HepG2 (cell line): ENCODE data around the gene SMURF2. TPM values are rescaled to one million over a fixed set of nuclear protein-coding genes. Genes with fewer than 3 reads are reported as not detected.
A peak's percentile ranks its signal among the peaks of the same experiment; 100 is the strongest.

Source experiments
- ADNP ChIP-seq: sonication (generic); formaldehyde crosslinking; IDR thresholded peaks from 2 replicates; pipeline ENCODE4 v1.4.0; 2020; ENCODE audit warnings: missing genetic modification reagents
- CAMTA2 ChIP-seq: sonication (generic); formaldehyde crosslinking; IDR thresholded peaks from 2 replicates; pipeline ENCODE4 v1.4.0; 2020; ENCODE audit warnings: mild to moderate bottlenecking, missing genetic modification reagents, borderline replicate concordance
- FOSL2 ChIP-seq: sonication (generic); formaldehyde crosslinking; IDR thresholded peaks from 2 replicates; pipeline ENCODE4 v1.4.0; 2020; ENCODE audit warnings: missing genetic modification reagents
- FOXJ3 ChIP-seq: sonication (generic); formaldehyde crosslinking; IDR thresholded peaks from 2 replicates; pipeline ENCODE4 v1.4.0; 2020; ENCODE audit warnings: missing genetic modification reagents, mild to moderate bottlenecking, borderline replicate concordance
- HES4 ChIP-seq: sonication (generic); formaldehyde crosslinking; IDR thresholded peaks from 2 replicates; pipeline ENCODE4 v1.9.0; 2021; ENCODE audit warnings: mild to moderate bottlenecking, missing genetic modification reagents, borderline replicate concordance
- MAFF ChIP-seq: IDR thresholded peaks from 2 replicates; pipeline ENCODE4 v1.6.1; 2011; ENCODE audit warnings: low read depth, low read length, improper control_type of control experiment
- RELA ChIP-seq: sonication (generic); formaldehyde crosslinking; IDR thresholded peaks from 2 replicates; pipeline ENCODE4 v1.4.0; 2020; ENCODE audit warnings: missing genetic modification reagents
- SETDB1 ChIP-seq: sonication (generic); formaldehyde crosslinking; IDR thresholded peaks from 2 replicates; pipeline ENCODE4 v1.5.1; 2020; ENCODE audit warnings: missing genetic modification reagents, mild to moderate bottlenecking, borderline replicate concordance
- SMC3 ChIP-seq: IDR thresholded peaks from 2 replicates; pipeline ENCODE4 v1.6.1; 2011; ENCODE audit warnings: low read length, improper control_type of control experiment
- ZNF484 ChIP-seq: sonication (generic); formaldehyde crosslinking; IDR thresholded peaks from 2 replicates; pipeline ENCODE4 v1.5.1; 2020; ENCODE audit warnings: mild to moderate bottlenecking, low read depth, missing genetic modification reagents, borderline replicate concordance
- ZNF619 ChIP-seq: sonication (generic); formaldehyde crosslinking; IDR thresholded peaks from 2 replicates; pipeline ENCODE4 v1.4.0; 2020; ENCODE audit warnings: mild to moderate bottlenecking, missing genetic modification reagents
- ZNF737 ChIP-seq: sonication (generic); formaldehyde crosslinking; IDR thresholded peaks from 2 replicates; pipeline ENCODE4 v1.5.0; 2020; ENCODE audit warnings: missing genetic modification reagents, mild to moderate bottlenecking, borderline replicate concordance
- ZNF780A ChIP-seq: sonication (generic); formaldehyde crosslinking; IDR thresholded peaks from 2 replicates; pipeline ENCODE4 v1.8.0; 2022; ENCODE audit warnings: mild to moderate bottlenecking, missing genetic modification reagents, moderate library complexity
- polyA plus RNA-seq, 8 experiments: library from polyadenylated mRNA; depleted of rRNA in 3 of 8; stranded (reverse) in 7 of 8; unstranded in 1 of 8; fragments of >200 nt; fragmentation: Illumina TruSeq in 4 of 8; extraction: Trizol in 4 of 8; gene quantifications; 2 replicates each; pipeline versions ENCODE4 v1.2.1 to v1.2.3, GENCODE V29; 2011 to 2016; ENCODE audit warnings: low read depth in 4 of 8, missing spikeins in 1 of 8, mixed read lengths in 1 of 8; ENCODE audit not compliant: insufficient read depth in 1 of 8
- total RNA-seq, 5 experiments: library from RNA; depleted of rRNA; stranded (reverse); fragments of >200 nt; fragmentation: Illumina TruSeq; extraction: Trizol; gene quantifications; 2 replicates each; pipeline ENCODE4 v1.2.3, GENCODE V29; 2016; ENCODE audit warnings: low read depth in 1 of 5
- TF ChIP-seq, protein P1 (sequence below): sonication (generic); formaldehyde crosslinking; IDR thresholded peaks from 2 replicates; pipeline ENCODE4 v1.5.1; 2020; ENCODE audit warnings: missing genetic modification reagents, mild to moderate bottlenecking, borderline replicate concordance
- TF ChIP-seq, protein P2 (sequence below): sonication (generic); formaldehyde crosslinking; IDR thresholded peaks from 2 replicates; pipeline ENCODE4 v1.5.1; 2020; ENCODE audit warnings: mild to moderate bottlenecking, missing genetic modification reagents, borderline replicate concordance
- TF ChIP-seq, protein P3 (sequence below), 2 experiments: sonication (generic) in 1 of 2; formaldehyde crosslinking in 1 of 2; IDR thresholded peaks; 2 replicates each; pipeline versions ENCODE4 v1.5.1 to v1.6.1; 2011 to 2020; ENCODE audit warnings: borderline replicate concordance in 1 of 2, low read depth in 1 of 2, low read length in 1 of 2, mild to moderate bottlenecking in 1 of 2, missing genetic modification reagents in 1 of 2, moderate library complexity in 1 of 2
- TF ChIP-seq, protein P4 (sequence below): sonication (generic); formaldehyde crosslinking; IDR thresholded peaks from 2 replicates; pipeline ENCODE4 v1.4.0; 2020; ENCODE audit warnings: mild to moderate bottlenecking, low read depth, missing genetic modification reagents

Gene SMURF2
- total and polyA plus RNA-seq, 2 of the 13 experiments (the other 11 are each of a cell fraction or from before 2014, with no cell fraction given), result 14.9 to 24.3 TPM

DNA sequence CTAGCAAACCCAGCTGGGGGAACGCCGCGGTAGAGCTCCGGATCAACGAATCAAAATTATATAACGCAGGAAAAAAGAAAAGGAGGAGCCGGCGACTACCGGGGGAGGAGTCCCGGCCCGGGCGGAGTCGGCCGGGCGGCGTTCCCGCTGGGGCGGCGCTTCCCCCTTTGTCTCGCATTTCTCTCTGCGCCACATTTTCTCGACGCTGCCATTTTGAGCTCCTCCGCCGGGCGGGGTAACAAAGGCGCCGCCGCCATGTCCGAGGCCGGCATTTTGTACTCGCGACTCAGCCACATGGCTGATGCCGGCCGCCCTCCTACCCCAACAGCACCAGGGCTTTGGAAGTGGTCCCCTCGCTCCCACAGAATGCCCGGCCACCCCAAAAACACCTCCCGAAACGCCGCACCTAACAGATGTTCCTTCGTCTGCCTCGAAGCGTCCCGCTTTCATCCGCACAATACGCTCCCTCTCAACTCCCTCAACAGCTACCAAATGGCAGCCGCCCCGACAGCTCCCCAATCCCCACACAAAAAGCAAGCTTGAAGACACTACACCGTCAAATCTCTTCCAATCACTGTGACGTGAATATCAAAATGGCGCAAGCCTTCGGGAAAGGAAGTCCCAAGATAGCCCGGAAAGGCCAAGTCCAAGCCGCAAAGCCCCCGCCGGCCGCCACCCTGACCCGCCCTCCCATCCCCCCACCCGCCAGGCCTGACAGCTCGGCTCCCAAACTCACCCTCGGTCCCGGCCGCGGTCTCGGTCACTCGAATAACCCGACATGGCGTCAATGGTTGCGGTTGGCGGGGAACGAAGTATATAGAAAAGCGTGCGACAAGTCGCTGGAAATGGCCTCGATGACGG, 156.5 kb downstream of the SMURF2 start (continued):
- TF ChIP-seq RELA (CRISPR knock-in tag), result no peak
- TF ChIP-seq SETDB1 (CRISPR knock-in tag), result no peak; the same call in 1 of the 2 replicates
- no peak; the same call in none of the 2 replicates for TF ChIP-seq CAMTA2 (CRISPR knock-in tag)
- TF ChIP-seq ADNP (CRISPR knock-in tag), result no peak
- TF ChIP-seq SMC3, result no peak
- TF ChIP-seq ZNF780A (CRISPR knock-in tag), result no peak
- no peak for TF ChIP-seq ZNF619 (CRISPR knock-in tag)
- TF ChIP-seq ZNF737 (CRISPR knock-in tag), result no peak
- TF ChIP-seq, protein P1, sequence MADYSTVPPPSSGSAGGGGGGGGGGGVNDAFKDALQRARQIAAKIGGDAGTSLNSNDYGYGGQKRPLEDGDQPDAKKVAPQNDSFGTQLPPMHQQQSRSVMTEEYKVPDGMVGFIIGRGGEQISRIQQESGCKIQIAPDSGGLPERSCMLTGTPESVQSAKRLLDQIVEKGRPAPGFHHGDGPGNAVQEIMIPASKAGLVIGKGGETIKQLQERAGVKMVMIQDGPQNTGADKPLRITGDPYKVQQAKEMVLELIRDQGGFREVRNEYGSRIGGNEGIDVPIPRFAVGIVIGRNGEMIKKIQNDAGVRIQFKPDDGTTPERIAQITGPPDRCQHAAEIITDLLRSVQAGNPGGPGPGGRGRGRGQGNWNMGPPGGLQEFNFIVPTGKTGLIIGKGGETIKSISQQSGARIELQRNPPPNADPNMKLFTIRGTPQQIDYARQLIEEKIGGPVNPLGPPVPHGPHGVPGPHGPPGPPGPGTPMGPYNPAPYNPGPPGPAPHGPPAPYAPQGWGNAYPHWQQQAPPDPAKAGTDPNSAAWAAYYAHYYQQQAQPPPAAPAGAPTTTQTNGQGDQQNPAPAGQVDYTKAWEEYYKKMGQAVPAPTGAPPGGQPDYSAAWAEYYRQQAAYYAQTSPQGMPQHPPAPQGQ, result 0 out of 2 replicates have a peak, but pooled peaks have one; percentile 72
- TF ChIP-seq, protein P2, sequence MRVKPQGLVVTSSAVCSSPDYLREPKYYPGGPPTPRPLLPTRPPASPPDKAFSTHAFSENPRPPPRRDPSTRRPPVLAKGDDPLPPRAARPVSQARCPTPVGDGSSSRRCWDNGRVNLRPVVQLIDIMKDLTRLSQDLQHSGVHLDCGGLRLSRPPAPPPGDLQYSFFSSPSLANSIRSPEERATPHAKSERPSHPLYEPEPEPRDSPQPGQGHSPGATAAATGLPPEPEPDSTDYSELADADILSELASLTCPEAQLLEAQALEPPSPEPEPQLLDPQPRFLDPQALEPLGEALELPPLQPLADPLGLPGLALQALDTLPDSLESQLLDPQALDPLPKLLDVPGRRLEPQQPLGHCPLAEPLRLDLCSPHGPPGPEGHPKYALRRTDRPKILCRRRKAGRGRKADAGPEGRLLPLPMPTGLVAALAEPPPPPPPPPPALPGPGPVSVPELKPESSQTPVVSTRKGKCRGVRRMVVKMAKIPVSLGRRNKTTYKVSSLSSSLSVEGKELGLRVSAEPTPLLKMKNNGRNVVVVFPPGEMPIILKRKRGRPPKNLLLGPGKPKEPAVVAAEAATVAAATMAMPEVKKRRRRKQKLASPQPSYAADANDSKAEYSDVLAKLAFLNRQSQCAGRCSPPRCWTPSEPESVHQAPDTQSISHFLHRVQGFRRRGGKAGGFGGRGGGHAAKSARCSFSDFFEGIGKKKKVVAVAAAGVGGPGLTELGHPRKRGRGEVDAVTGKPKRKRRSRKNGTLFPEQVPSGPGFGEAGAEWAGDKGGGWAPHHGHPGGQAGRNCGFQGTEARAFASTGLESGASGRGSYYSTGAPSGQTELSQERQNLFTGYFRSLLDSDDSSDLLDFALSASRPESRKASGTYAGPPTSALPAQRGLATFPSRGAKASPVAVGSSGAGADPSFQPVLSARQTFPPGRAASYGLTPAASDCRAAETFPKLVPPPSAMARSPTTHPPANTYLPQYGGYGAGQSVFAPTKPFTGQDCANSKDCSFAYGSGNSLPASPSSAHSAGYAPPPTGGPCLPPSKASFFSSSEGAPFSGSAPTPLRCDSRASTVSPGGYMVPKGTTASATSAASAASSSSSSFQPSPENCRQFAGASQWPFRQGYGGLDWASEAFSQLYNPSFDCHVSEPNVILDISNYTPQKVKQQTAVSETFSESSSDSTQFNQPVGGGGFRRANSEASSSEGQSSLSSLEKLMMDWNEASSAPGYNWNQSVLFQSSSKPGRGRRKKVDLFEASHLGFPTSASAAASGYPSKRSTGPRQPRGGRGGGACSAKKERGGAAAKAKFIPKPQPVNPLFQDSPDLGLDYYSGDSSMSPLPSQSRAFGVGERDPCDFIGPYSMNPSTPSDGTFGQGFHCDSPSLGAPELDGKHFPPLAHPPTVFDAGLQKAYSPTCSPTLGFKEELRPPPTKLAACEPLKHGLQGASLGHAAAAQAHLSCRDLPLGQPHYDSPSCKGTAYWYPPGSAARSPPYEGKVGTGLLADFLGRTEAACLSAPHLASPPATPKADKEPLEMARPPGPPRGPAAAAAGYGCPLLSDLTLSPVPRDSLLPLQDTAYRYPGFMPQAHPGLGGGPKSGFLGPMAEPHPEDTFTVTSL (CRISPR knock-in tag), result peak; percentile 45; the same call in 1 of the 2 replicates
- TF ChIP-seq MAFF, result no peak
- TF ChIP-seq, protein P3, sequence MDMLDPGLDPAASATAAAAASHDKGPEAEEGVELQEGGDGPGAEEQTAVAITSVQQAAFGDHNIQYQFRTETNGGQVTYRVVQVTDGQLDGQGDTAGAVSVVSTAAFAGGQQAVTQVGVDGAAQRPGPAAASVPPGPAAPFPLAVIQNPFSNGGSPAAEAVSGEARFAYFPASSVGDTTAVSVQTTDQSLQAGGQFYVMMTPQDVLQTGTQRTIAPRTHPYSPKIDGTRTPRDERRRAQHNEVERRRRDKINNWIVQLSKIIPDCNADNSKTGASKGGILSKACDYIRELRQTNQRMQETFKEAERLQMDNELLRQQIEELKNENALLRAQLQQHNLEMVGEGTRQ (IDR thresholded peaks at IDR 0.05; ENCODE audit: low read depth, low read length), result no peak
- TF ChIP-seq, protein P3 (CRISPR knock-in tag; IDR thresholded peaks at IDR 0.05; ENCODE audit: borderline replicate concordance), result no peak
- TF ChIP-seq, protein P4, sequence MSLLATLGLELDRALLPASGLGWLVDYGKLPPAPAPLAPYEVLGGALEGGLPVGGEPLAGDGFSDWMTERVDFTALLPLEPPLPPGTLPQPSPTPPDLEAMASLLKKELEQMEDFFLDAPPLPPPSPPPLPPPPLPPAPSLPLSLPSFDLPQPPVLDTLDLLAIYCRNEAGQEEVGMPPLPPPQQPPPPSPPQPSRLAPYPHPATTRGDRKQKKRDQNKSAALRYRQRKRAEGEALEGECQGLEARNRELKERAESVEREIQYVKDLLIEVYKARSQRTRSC (CRISPR knock-in tag), result 0 out of 2 replicates have a peak, but pooled peaks have one; percentile 3
- no peak for TF ChIP-seq ZNF484 (CRISPR knock-in tag)
- TF ChIP-seq FOXJ3, result peak; percentile 60; the same call in 1 of the 2 replicates
- TF ChIP-seq FOSL2 (CRISPR knock-in tag), result no peak
- peak; percentile 43; the same call in 1 of the 2 replicates for TF ChIP-seq HES4 (CRISPR knock-in tag)
